ENCODE results near the gene MXRA7. TPM values are rescaled to one million over a fixed set of nuclear protein-coding genes. Genes with fewer than 3 reads are reported as not detected.
A peak's percentile ranks its signal among the peaks of the same experiment; 100 is the strongest.

Gene MXRA7
- polyA plus RNA-seq, 1 of the 3 experiments (the other 2 are of a cell fraction) = 154 TPM

GRCh38 chr17:76674600-76674999, 36.2 kb downstream of the MXRA7 start:
- Histone ChIP-seq H3K4me3 (ENCODE audit: low read depth in 2 of 2, low read length in 1 of 2) (no peak overlapping the region), H3K27me3 (ENCODE audit: insufficient read depth) (no peaks in the 10 kb centered on the region), H3K27ac (ENCODE audit: low read depth in 2 of 2, low read length in 1 of 2) (peak overlapping the region in 1 of 2 experiments; percentile 94; a peak in 2 of 4 replicates), H3F3A (replicated peaks; ENCODE audit: insufficient read depth) (peaks cover 12% of the 10 kb centered on the region), H3K36me3 (replicated peaks in 1 of 2; ENCODE audit: control insufficient read depth in 1 of 2, insufficient read depth in 2 of 2, low read length in 1 of 2) (peaks cover 11 to 18% of the 10 kb centered on the region in 2 experiments), H3K4me2 (no peak overlapping the region), H3K9ac (no peak overlapping the region), H3K4me1 (ENCODE audit: control insufficient read depth in 1 of 2, insufficient read depth in 2 of 2, low read depth in 1 of 2, low read length in 1 of 2) (peaks cover 0 to 33% of the 10 kb centered on the region in 2 experiments; a peak in 2 of 4 replicates), H3K9me3 (no peaks in the 10 kb centered on the region), H3K9me2 (no peaks in the 10 kb centered on the region), H3K79me2 (ENCODE audit: insufficient read depth) (no peaks in the 10 kb centered on the region), H2AFZ (ENCODE audit: low read depth) (no peak overlapping the region), H4K20me1 (ENCODE audit: insufficient read depth) (no peaks in the 10 kb centered on the region)
- ChIA-PET POLR2A (no interaction called here), CTCF (interaction anchor here (0.9 to 2.2 kb wide), 8 partner anchors 9 to 151 kb away, joined by 3 to 12 read pairs (median 5); no protein-coding TSS in a partner anchor)
- DNase-seq = peak; percentile 44
- TF ChIP-seq MEF2A (IDR thresholded peaks at IDR 0.05; ENCODE audit: borderline replicate concordance, low read depth) (no peak), IRF3 (IDR thresholded peaks at IDR 0.05; ENCODE audit: low read depth, low read length) (no peak), FOXJ3 (CRISPR knock-in tag; IDR thresholded peaks at IDR 0.05) (no peak), CTCF (IDR thresholded peaks at IDR 0.05) (no peak), USF1 (IDR thresholded peaks at IDR 0.05; ENCODE audit: borderline replicate concordance, low read depth) (no peak; the same call in 1 of the 2 replicates), MAX (IDR thresholded peaks at IDR 0.05; ENCODE audit: low read depth) (no peak), RXRA (IDR thresholded peaks at IDR 0.05; ENCODE audit: borderline replicate concordance, low read depth) (no peak), ZBTB33 (IDR thresholded peaks at IDR 0.05; ENCODE audit: borderline replicate concordance, low read depth) (no peak), GATA2 (CRISPR knock-in tag; IDR thresholded peaks at IDR 0.05) (no peak), PBX3 (IDR thresholded peaks at IDR 0.05) (no peak), GABPA (IDR thresholded peaks at IDR 0.05; ENCODE audit: low read depth) (no peak), REST (IDR thresholded peaks at IDR 0.05; ENCODE audit: low read depth, low read length) (no peak), FOXM1 (IDR thresholded peaks at IDR 0.05; ENCODE audit: low read depth) (no peak), TAF1 (IDR thresholded peaks at IDR 0.05; ENCODE audit: borderline replicate concordance, low read depth, low read length) (no peak), RAD21 (IDR thresholded peaks at IDR 0.05; ENCODE audit: low read length) (no peak), TEAD4 (IDR thresholded peaks at IDR 0.05; ENCODE audit: borderline replicate concordance, insufficient read depth) (no peak)
- WGBS (ENCODE audit: low lambda C conversion rate) = 95% methylated on average over 5 of the region's 5 CpGs

All from SK-N-SH (cell line).